GM18520 (cell line): ENCODE measurements around the gene GABRE.
"Not testable (repeated sequence)": the region's sequence is repeated elsewhere in the genome, so short reads cannot be mapped to it uniquely, and the experiment has no call there.

Experiments used
- ATAC-seq: cut with Tn5 transposase; IDR thresholded peaks from one replicate; pipeline ENCODE4 v1.9.1; 2021; ENCODE audit not compliant: unreplicated experiment

The GABRE gene

DNA sequence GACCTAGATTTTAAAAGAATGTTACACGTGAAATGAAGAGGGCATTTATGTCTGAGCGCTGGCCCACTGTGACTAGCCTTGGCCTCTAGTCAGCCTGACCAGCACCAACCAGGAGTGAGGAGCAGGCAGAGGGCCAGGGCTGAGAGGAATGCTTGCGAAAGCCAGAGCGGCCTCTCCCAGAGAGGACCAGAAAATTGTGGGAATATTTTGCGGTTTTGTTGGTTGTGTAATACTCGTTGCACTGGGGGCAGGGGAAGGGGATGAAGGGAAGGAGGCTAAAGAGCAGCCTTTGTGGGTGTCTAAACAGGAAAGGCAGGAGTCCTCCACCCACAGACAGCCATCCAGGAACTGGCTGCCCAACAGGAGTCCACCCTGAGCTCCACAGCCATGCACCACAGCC lies 3.8 kb downstream of the GABRE start:
- no peak for ATAC-seq

DNA sequence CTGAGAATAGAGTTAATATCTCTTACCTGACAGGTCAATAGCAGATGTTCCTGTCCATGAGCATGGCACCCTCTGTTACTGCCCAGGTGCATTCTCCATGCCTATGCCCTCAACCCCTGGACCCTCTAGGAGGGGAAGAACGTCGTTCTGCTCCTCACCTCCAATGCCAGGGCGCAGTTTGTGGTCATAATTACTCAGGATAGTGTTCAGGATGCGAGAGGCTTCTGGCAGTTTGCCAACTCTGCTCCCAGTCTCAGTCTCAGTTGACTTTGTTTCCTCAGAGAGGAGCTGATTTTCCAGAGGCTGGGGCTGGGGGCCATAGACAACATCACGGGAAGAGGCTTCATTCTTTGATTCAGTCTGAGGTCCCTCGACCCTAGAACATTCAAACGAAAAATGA lies 4.4 kb downstream of the GABRE start:
- ATAC-seq, result no peak

DNA sequence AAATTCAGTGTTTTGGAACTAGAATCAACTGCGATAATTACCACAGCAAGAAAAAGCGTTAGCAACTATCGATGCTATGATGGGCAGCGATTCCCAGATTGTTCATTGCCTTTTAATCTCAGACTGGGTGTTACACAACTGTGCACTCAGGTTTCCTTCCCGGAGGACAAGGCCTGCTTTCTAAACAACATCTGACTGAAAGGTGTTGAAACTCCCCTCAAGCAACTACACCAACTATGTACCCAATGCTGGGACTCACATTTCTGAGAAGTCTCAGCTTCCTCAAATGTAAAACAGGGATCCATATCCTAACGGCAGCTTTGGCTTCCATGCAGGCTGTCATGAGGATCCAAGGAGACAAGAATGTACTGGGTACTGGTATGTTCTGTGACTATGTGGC lies 8.2 kb downstream of the GABRE start:
- ATAC-seq, result no peak

DNA sequence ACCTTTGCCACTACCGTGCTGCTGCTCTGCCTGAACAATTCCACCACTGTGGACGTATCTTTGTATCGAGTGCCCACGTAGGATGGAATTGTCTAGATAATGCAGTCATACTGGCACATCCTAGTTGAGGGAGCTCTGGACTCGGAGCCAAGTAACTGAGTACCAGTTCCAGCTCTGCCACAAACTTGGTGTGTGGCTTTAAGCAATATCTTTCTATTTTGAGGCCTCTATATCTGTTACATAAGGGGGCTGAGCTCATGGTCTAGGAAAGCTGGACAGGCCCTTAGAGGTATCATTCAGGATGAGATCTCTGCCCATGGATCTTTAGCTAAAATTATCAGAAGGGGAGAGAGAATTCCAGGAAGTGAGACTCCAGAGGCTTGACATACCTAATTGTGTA lies 12.4 kb downstream of the GABRE start:
- ATAC-seq, result no peak

DNA sequence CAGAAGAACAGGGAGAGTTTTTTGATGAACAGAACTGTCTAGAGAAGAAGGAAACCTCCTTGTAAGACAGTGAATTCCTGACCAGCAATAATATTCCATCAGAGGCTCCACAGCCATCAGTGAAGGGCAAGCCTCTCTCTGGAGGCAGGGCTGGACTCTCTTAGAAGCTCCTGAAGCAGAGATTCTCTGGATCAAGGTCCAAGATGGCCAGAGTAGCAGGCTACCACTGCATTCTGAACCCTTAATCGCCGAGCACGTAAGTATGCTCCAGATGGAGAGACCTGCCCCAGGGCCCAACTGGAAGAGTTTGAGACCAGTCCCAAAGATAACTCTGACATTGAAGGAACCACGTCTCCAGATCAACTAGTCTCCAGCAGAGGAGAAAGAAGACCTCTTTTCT lies 16.4 kb downstream of the GABRE start:
- ATAC-seq, result no peak

DNA sequence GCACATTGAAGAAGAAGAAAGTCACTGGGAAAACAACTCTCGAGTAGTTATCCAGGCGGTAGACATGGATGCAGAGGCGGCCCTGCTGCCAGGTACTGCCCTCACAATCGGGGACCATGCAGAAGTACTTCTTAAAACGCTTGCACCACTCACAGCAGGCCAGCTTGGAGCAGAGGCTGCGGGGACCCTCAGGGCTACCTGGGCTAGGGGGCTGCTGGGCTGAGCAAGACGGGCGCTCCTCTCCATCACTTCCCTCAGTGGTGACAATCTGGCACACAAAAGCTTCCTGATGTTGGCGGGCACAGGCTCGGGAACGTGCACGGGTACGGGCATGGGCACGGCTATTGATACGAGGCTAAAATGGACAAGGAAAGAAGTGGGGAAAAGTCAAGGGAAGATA lies 19.7 kb downstream of the GABRE start:
- ATAC-seq, result no peak

DNA sequence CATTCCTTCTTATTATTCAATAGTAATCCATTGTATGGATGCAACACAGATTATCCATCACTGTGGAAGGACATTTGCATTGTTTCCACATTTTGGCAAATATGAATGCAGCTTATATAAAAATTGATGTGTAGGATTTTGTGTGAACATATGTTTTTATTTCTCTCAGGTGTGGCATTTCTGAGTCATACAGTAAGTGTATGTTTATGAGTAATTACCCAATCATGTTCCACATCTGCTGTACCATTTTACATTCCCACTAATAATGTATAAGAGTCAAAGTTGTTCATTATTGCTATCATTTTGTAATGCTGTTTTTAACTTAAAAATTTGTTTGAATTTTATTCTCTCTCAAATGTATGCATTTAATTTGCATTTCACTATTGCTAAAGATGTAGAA lies 36.3 kb downstream of the GABRE start:
- ATAC-seq, result no peak

DNA sequence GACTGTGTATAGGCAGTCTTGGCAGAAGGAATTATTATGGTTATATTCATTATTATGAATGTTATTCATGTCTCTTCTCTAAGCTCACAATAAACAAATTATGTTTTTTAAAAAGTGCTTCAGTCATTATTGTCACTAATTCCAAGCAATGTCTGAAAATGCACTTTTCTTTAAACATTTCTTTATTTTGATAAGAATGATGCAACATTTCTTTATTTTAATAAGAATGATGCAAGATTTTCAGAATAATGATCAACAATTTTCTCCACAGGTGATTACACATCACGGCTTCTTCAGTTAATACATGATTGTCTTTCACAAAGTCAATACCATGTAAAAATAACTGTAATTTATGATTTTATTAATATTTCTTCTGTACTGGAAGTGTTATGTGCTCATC lies 39.1 kb downstream of the GABRE start:
- no peak for ATAC-seq

DNA sequence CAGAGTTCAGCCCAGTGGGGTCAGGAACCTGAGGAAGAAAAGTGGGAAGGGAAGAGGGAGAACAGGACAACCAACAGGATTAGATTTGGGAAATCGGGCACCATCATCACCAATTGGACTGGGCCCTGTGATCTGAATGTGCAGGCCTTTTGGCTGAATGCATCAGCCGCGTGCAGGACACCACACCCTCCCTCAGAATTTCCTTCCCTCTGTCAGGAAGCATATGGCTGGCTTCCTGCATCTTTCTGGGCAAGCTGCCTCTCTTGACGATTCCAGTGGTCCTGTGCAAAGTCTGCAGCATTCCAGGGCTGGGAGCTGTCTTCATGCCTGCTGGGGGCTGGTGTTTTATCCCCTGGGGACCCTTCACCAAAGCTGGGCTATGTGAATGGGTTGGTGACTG lies 45.4 kb downstream of the GABRE start:
- no peak for ATAC-seq

DNA sequence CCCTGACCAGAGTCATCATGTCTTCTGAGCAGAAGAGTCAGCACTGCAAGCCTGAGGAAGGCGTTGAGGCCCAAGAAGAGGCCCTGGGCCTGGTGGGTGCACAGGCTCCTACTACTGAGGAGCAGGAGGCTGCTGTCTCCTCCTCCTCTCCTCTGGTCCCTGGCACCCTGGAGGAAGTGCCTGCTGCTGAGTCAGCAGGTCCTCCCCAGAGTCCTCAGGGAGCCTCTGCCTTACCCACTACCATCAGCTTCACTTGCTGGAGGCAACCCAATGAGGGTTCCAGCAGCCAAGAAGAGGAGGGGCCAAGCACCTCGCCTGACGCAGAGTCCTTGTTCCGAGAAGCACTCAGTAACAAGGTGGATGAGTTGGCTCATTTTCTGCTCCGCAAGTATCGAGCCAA lies 50.8 kb downstream of the GABRE start:
- no peak for ATAC-seq

DNA sequence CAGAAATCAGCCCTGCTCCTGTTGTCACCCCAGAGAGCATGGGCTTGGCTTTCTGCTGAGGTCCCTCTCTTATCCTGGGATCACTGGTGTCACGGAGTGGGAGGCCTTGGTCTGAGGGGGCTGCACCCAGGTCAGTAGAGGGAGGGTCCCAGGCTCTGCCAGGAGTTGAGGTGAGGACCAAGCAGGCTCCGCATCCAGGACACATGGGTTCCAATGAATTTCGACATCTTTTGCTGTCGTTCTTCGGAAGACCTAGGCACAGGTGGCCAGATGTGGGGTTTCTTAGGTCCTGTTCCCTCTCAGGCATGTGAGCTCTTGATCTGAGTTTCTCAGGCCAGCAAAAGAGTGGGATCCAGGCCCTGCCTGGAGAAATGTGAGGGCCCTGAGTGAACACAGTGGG lies 51.8 kb downstream of the GABRE start:
- ATAC-seq, result no peak

DNA sequence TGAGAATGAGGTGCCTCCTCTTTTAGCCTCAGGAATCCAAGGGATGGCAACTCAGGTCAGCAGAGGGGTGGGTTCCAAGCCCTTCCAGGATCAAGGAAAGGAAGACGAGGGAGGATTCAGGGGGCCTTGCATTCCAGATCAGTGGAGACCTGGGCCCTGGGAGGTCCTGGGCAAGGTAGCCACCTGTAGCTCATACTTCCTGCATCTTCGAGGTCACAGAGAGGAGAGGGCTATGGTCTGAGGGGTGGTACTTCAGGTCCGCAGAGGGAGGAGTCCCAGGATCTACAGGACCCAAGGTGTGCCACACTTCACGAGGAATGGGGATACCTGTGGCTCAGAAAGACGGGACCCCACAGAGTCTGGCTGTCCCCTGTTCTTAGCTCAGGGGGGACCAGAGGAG lies 52.6 kb downstream of the GABRE start:
- no peak for ATAC-seq

DNA sequence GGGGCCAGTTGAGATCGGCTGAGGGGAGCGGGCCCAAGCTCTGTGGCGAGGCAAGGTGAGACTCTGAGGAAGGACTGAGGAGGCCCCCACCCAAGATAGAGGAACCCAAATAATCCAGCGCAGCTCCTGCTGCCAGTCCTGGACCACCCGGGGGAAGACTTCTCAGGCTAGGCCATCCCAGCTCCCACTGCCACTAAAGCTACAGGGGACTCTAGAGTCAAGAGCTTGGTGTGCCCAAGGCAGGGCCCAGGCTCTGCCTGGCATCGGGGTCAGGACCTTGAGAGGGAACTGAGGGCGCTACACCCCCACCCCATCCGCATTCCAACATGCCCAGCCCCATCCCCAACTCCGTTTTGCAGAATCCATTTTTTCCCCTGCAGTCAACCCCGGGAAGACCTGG lies 53.2 kb downstream of the GABRE start:
- ATAC-seq, result no peak

DNA sequence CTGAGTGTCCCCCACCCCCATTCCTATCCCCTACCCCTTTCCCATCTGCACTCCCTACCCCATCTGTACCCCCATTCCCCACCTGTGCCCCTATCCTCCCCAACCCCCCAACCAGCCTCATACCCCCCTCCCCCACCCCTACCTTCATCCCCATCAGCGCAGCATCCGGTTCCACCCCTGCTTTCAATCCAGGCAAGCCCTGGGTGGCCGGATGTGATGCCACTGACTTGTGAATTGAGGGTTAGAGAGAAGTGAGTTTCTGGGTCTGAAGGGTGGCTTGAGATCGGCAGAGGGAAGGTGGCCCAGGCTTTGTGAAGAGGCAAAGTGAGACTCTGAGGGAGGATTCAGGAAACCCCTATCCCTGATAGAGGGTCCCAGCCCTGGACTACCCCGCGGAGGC lies 53.9 kb downstream of the GABRE start:
- ATAC-seq, result no peak

DNA sequence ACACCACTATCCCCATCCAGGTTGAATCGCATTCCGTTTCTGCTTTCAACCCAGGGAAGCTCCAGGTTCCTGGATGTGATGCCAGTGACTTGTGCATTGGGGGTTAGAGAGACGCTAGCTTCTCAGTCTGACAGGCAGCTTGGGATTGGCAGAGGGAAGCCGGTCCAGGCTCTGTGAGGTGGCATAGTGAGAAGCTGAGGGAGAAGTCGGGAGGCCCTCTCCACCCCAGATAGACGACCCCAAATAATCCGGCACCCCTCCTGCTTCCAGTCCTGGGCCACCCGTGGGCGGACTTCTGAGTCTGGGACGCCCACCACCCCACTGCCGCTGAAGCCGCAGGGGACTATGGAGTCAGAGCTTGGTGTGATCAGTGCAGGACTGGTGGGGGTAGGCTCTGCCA lies 54.4 kb downstream of the GABRE start:
- no peak for ATAC-seq

DNA sequence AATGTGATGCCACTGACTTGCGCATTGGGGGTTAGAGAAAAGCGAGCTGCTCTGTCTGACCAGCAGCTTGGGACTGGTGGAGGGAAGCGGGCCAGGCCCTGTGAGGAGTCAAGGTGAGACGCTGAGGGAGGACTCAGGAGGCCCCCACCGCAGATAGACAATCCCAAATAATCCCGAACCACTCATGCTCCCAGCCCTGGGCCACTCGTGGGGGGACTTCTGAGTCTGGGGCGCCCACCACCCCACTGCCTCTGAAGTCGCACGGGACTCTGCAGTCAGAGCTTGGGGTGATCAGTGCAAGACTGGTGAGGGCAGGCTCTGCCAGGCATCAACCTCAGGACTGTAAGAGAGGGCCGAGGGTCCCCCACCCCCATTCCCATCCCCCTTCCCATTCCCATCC lies 54.9 kb downstream of the GABRE start:
- ATAC-seq, result no peak

DNA sequence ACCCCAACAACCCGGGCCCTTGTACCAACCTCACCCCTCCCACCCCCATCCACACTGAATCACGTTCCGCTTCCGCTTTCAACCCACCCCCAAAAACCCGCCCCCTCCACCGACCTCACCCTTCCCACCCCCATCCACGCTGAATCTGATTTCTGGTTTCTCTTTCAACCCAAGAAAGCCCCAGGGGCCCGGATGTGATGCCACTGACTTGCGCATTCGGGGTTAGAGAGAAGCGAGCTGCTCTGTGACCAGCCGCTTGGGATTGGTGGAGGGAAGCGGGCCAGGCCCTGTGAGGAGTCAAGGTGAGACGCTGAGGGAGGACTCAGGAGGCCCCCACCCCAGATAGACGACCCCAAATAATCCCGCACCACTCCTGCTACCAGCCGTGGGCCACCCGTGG lies 55.7 kb downstream of the GABRE start:
- ATAC-seq, result not testable (repeated sequence)

DNA sequence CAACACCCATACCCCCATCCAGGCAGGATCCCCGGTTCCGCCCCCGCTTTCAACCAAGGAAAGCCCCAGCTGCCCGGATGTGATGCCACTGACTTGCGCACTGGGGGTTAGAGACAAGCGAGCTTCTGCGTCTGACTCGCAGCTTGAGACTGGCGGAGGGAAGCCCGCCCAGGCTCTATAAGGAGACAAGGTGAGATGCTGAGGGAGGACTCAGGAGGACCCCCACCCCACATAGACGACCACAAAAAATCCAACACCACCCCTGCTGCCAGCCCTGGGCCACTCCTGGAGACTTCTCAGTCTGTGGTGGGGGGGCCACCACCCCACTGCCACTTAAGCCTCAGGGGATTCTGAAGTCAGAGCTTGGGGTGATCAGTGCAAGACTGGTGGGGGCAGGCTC lies 61.7 kb downstream of the GABRE start, which contains the start of gene MAGEA4:
MAGEA4 (plus strand) TSS at position 110 of the 400 bp plus-strand sequence. CDS start 10,776 bp downstream, outside the sequence.
- no peak for ATAC-seq

DNA sequence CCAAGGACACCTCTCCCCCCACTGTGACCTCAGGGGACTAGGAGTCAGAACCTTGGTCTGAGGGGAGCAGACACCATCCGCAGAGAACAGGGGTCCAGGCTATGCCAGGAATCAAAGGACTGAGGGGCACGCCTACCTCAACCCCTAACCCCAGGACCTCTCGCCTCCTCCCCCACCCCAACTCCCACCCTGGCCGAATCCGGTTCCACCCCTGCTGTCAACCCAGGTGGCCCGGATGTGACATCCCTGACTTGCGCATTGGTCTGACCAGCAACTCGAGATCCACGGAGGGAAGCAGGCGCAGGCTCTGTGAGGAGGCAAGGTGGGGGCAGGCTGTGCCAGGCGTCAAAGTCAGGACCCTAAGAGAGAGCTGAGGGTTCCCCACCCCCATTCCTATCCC lies 62.3 kb downstream of the GABRE start:
- no peak for ATAC-seq

DNA sequence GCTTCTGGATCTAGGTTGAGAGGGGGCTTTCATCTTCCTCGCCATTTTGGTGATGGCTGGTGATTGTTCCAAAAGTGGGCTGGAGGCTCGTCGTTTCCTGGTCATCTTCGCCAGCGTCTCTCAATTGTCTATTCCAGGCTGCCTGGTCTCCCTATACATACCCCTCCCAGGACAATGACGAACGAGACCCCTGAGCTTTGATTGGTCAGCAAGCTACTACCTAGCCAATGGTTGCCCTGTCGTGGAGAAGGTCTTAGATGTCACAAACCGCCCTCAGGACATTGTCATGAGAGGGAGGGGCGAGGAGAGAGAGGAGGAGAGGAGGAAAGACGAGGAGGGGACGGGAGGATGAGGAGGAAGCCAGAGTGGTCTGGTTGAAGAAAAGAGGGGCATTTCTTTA lies 69.5 kb downstream of the GABRE start:
- no peak for ATAC-seq
